WTC11 (cell line): Measurements from ENCODE around the gene WDR33. TPM values are rescaled to one million over a fixed set of nuclear protein-coding genes. Genes with fewer than 3 reads are reported as not detected.

Source experiments
- ATAC-seq: fragments of 200-7000 bp; cut with Tn5 transposase; 2 replicates; pipeline ENCODE4 v1.10.0; 2021; ENCODE audit warnings: mild to moderate bottlenecking, moderate library complexity
- CTCF ChIA-PET: fragments of 300-600 bp; sonication (Branson Sonifier 250); formaldehyde crosslinking; loops from one replicate; lab custom pipeline; 2021; ENCODE audit warnings: antibody characterized with exemption; lab: Charles Lee
- POLR2A ChIA-PET: fragments of 350-600 bp; sonication (Branson Sonifier 250); formaldehyde crosslinking; loops from one replicate; lab custom pipeline; 2021; ENCODE audit warnings: antibody characterized with exemption; lab: Charles Lee
- DNase-seq: peaks from one replicate; pipeline ENCODE4 v3.0.0; 2021; ENCODE audit warnings: low spot score
- H3K27ac Mint-ChIP-seq: 2 replicates; pipeline ENCODE4 v1.8.0; 2021; ENCODE audit warnings: mixed read lengths
- H3K27me3 Mint-ChIP-seq: 2 replicates; pipeline ENCODE4 v1.8.0; 2021; ENCODE audit warnings: low read depth, mild to moderate bottlenecking, moderate library complexity, mixed read lengths
- H3K36me3 Mint-ChIP-seq: 2 replicates; pipeline ENCODE4 v1.8.0; 2021; ENCODE audit warnings: mixed read lengths
- H3K4me1 Mint-ChIP-seq: 2 replicates; pipeline ENCODE4 v1.8.0; 2022; ENCODE audit warnings: mixed read lengths
- H3K4me3 Mint-ChIP-seq: 2 replicates; pipeline ENCODE4 v1.8.0; 2021; ENCODE audit warnings: mild to moderate bottlenecking, moderate library complexity, mixed read lengths
- H3K9me3 Mint-ChIP-seq: 2 replicates; pipeline ENCODE4 v1.8.0; 2021; ENCODE audit warnings: mixed read lengths
- AFF4 ChIP-seq: sonication (generic); formaldehyde crosslinking; IDR thresholded peaks from 2 replicates; pipeline ENCODE4 v1.8.1; 2023; ENCODE audit warnings: mild to moderate bottlenecking, missing genetic modification reagents, borderline replicate concordance
- AR ChIP-seq: fragments of 250-450 bp; sonication (Bioruptor Pico); IDR thresholded peaks from 2 replicates; pipeline ENCODE4 v1.9.0; 2021; ENCODE audit warnings: mild to moderate bottlenecking
- ATF6 ChIP-seq: sonication (generic); formaldehyde crosslinking; IDR thresholded peaks from 2 replicates; pipeline ENCODE4 v1.8.1; 2023; ENCODE audit warnings: mild to moderate bottlenecking, missing genetic modification reagents
- CDX4 ChIP-seq: fragments of 250-450 bp; sonication (Bioruptor Pico); IDR thresholded peaks from 2 replicates; pipeline ENCODE4 v1.9.0; 2021; ENCODE audit warnings: moderate library complexity, mild to moderate bottlenecking, inconsistent platforms, borderline replicate concordance
- CREM ChIP-seq: sonication (generic); formaldehyde crosslinking; IDR thresholded peaks from 2 replicates; pipeline ENCODE4 v1.8.1; 2022; ENCODE audit warnings: mild to moderate bottlenecking, missing genetic modification reagents, moderate library complexity
- FOXP1 ChIP-seq: sonication (generic); formaldehyde crosslinking; IDR thresholded peaks from 2 replicates; pipeline ENCODE4 v1.8.0; 2022; ENCODE audit warnings: missing genetic modification reagents, mild to moderate bottlenecking, moderate library complexity, borderline replicate concordance
- HMGXB4 ChIP-seq: sonication (generic); formaldehyde crosslinking; IDR thresholded peaks from 2 replicates; pipeline ENCODE4 v1.8.1; 2023; ENCODE audit warnings: mild to moderate bottlenecking, moderate library complexity, missing genetic modification reagents
- IRF1 ChIP-seq: sonication (generic); formaldehyde crosslinking; IDR thresholded peaks from 2 replicates; pipeline ENCODE4 v1.8.0; 2023; ENCODE audit warnings: missing genetic modification reagents
- MAX ChIP-seq: sonication (generic); formaldehyde crosslinking; IDR thresholded peaks from 2 replicates; pipeline ENCODE4 v1.8.0; 2022; ENCODE audit warnings: mild to moderate bottlenecking, missing genetic modification reagents
- NFE2L1 ChIP-seq: sonication (generic); formaldehyde crosslinking; IDR thresholded peaks from 2 replicates; pipeline ENCODE4 v1.8.1; 2023; ENCODE audit warnings: missing genetic modification reagents
- NFYB ChIP-seq: sonication (generic); formaldehyde crosslinking; conservative IDR thresholded peaks from 2 replicates; pipeline ENCODE4 v1.8.0; 2022; ENCODE audit warnings: low read depth, missing genetic modification reagents
- NR3C1 ChIP-seq: sonication (generic); formaldehyde crosslinking; conservative IDR thresholded peaks from 2 replicates; pipeline ENCODE4 v1.8.1; 2023; ENCODE audit warnings: low read depth, mild to moderate bottlenecking, missing genetic modification reagents
- OVOL2 ChIP-seq: fragments of 250-450 bp; sonication (Bioruptor Pico); IDR thresholded peaks from 2 replicates; pipeline ENCODE4 v1.9.0; 2021; ENCODE audit warnings: mild to moderate bottlenecking, borderline replicate concordance
- SMAD4 ChIP-seq: sonication (generic); formaldehyde crosslinking; IDR thresholded peaks from 2 replicates; pipeline ENCODE4 v1.8.0; 2022; ENCODE audit warnings: mild to moderate bottlenecking, missing genetic modification reagents
- TEAD1 ChIP-seq: sonication (generic); formaldehyde crosslinking; IDR thresholded peaks from 2 replicates; pipeline ENCODE4 v1.8.0; 2022; ENCODE audit warnings: mild to moderate bottlenecking, missing genetic modification reagents
- ZMAT4 ChIP-seq: fragments of 250-450 bp; sonication (Bioruptor Pico); IDR thresholded peaks from 2 replicates; pipeline ENCODE4 v1.9.0; 2021; ENCODE audit warnings: mild to moderate bottlenecking
- ZNF232 ChIP-seq: sonication (generic); formaldehyde crosslinking; IDR thresholded peaks from 2 replicates; pipeline ENCODE4 v1.8.0; 2022; ENCODE audit warnings: mild to moderate bottlenecking, missing genetic modification reagents
- ZNF396 ChIP-seq: fragments of 250-450 bp; sonication (Bioruptor Pico); IDR thresholded peaks from 2 replicates; pipeline ENCODE4 v1.8.0; 2021; ENCODE audit warnings: mild to moderate bottlenecking, moderate library complexity, borderline replicate concordance
- ZNF512 ChIP-seq: sonication (generic); formaldehyde crosslinking; IDR thresholded peaks from 2 replicates; pipeline ENCODE4 v1.8.1; 2022; ENCODE audit warnings: missing genetic modification reagents, borderline replicate concordance
- total RNA-seq: library from RNA; stranded (reverse); gene quantifications from 3 replicates; pipeline ENCODE4 v1.2.3, GENCODE V29; 2021

WDR33 gene
- total RNA-seq, 1 experiment from 2014 or later, result 67.1 TPM

GRCh38 chr2:127739800-127740199 is 71.2 kb downstream of the WDR33 start (continued):
- TF ChIP-seq AR (no peak), FOXP1 (CRISPR knock-in tag) (no peak), SMAD4 (CRISPR knock-in tag) (no peak), ZMAT4 (CRISPR knock-in tag) (no peak), NFE2L1 (CRISPR knock-in tag) (no peak), ATF6 (CRISPR knock-in tag) (no peak), AFF4 (CRISPR knock-in tag) (no peak), TEAD1 (no peak), NFYB (CRISPR knock-in tag) (no peak), IRF1 (CRISPR knock-in tag) (no peak), HMGXB4 (CRISPR knock-in tag) (no peak), ZNF396 (CRISPR knock-in tag) (no peak)

- Mint-ChIP-seq H3K36me3 (peaks cover 14% of the 10 kb centered on the region), H3K27ac (no peak overlapping the region), H3K4me1 (no peaks in the 10 kb centered on the region), H3K9me3 (no peaks in the 10 kb centered on the region), H3K27me3 (no peaks in the 10 kb centered on the region), H3K4me3 (no peak overlapping the region)
- ChIA-PET POLR2A (no interaction called here), CTCF (no interaction called here)
- no peak for ATAC-seq
- DNase-seq, result no peak
- TF ChIP-seq MAX (CRISPR knock-in tag), result no peak
- TF ChIP-seq CREM, result no peak
- TF ChIP-seq ZNF232 (CRISPR knock-in tag), result no peak
- no peak for TF ChIP-seq NR3C1 (CRISPR knock-in tag)
- no peak for TF ChIP-seq CDX4 (CRISPR knock-in tag)
- TF ChIP-seq ZNF512 (CRISPR knock-in tag), result no peak
- TF ChIP-seq OVOL2 (CRISPR knock-in tag), result no peak
Observed at GRCh38 chr2:127737892-127738291, 73.1 kb downstream of the WDR33 start.
